NCI-H748 (cell line): ENCODE measurements around the gene THOC2.
A peak's percentile ranks its signal among the peaks of the same experiment; 100 is the strongest.
"Not testable (repeated sequence)": the region's sequence is repeated elsewhere in the genome, so short reads cannot be mapped to it uniquely, and the experiment has no call there.

ENCODE experiments used
- DNase-seq: peaks from one replicate; lab custom pipeline; 2025; ENCODE audit not compliant: unreplicated experiment; lab: John Stamatoyannopoulos, UW

THOC2 gene

GRCh38 chrX:123675154-123675553 is 57.7 kb downstream of the THOC2 start:
- no peak for DNase-seq

GRCh38 chrX:123673813-123674212 is 59.0 kb downstream of the THOC2 start:
- DNase-seq = no peak

GRCh38 chrX:123665197-123665596 is 67.7 kb downstream of the THOC2 start:
- peak; percentile 7 for DNase-seq

- DNase-seq = not testable (repeated sequence)
Measured at GRCh38 chrX:123664467-123665167, 68.2 kb downstream of the THOC2 start.

GRCh38 chrX:123663720-123664119 is 69.1 kb downstream of the THOC2 start:
- not testable (repeated sequence) for DNase-seq

- DNase-seq = not testable (repeated sequence)
Measured at GRCh38 chrX:123656507-123656906, 76.3 kb downstream of the THOC2 start.

GRCh38 chrX:123648811-123649181 is 84.1 kb downstream of the THOC2 start:
- not testable (repeated sequence) for DNase-seq

GRCh38 chrX:123648028-123648810 is 84.6 kb downstream of the THOC2 start:
- peak; percentile 80 for DNase-seq

GRCh38 chrX:123647244-123647643 is 85.6 kb downstream of the THOC2 start:
- DNase-seq = no peak

GRCh38 chrX:123629502-123629901 is 103.3 kb downstream of the THOC2 start:
- no peak for DNase-seq

GRCh38 chrX:123626962-123627361 is 105.9 kb downstream of the THOC2 start:
- no peak for DNase-seq

GRCh38 chrX:123625952-123626351 is 106.9 kb downstream of the THOC2 start:
- no peak for DNase-seq

- DNase-seq = no peak
Measured at GRCh38 chrX:123625477-123625876, 107.4 kb downstream of the THOC2 start.

- no peak for DNase-seq
Measured at GRCh38 chrX:123617007-123617406, 115.8 kb downstream of the THOC2 start.

- DNase-seq = no peak
Measured at GRCh38 chrX:123610915-123611314, 121.9 kb downstream of the THOC2 start.

- DNase-seq = no peak
Measured at GRCh38 chrX:123607806-123608205, 125.0 kb downstream of the THOC2 start.

GRCh38 chrX:123607270-123607669 is 125.6 kb downstream of the THOC2 start:
- DNase-seq = no peak

GRCh38 chrX:123603491-123603890 is 129.4 kb downstream of the THOC2 start:
- DNase-seq = no peak

- no peak for DNase-seq
Measured at GRCh38 chrX:123601437-123601836, 131.4 kb downstream of the THOC2 start.

- DNase-seq = no peak
Measured at GRCh38 chrX:123600181-123600580, 132.7 kb downstream of the THOC2 start.

GRCh38 chrX:123590842-123591486 is 141.9 kb downstream of the THOC2 start:
- DNase-seq = no peak

GRCh38 chrX:123588723-123589122 is 144.1 kb downstream of the THOC2 start:
- no peak for DNase-seq
